SU-DHL-6 (cell line): ENCODE results near the gene DUOXA1.

Source experiments
- EZH2phosphoT487 ChIP-seq: fragments of 200-600 bp; sonication (generic), shearing (Covaris generic); conservative IDR thresholded peaks from 2 replicates; pipeline ENCODE4 v1.6.1; 2018; ENCODE audit warnings: mild to moderate bottlenecking, antibody characterized with exemption, low read length, moderate library complexity, mixed read lengths
- TF ChIP-seq, protein P1 (sequence below): fragments of 200-600 bp; sonication (generic); IDR thresholded peaks from one replicate; pipeline ENCODE4 v1.5.1; 2017; ENCODE audit warnings: antibody characterized with exemption, mild to moderate bottlenecking, low read length, moderate library complexity; ENCODE audit not compliant: insufficient read depth, poor library complexity, severe bottlenecking

DNA sequence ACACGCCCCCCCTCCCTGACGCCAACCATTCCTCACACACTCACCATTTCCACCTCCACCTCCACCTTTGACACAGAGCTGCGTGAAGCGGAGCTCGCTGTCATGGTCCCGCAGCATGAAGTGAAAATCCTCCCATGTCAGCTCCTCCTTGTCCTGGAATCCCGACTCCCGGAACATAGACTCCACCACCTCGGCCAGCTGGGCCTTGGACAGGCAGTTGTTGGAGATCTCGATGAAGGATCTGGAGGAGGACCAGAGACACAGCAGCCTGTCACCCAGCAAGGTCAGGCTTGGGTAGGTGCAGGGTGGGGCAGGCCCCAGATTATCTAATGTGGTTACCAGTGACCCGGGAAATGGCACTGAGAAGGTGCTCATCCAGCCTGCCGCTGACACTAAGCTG lies 27.9 kb downstream of the DUOXA1 start:
- TF ChIP-seq EZH2phosphoT487 = no peak
- TF ChIP-seq, protein P1, sequence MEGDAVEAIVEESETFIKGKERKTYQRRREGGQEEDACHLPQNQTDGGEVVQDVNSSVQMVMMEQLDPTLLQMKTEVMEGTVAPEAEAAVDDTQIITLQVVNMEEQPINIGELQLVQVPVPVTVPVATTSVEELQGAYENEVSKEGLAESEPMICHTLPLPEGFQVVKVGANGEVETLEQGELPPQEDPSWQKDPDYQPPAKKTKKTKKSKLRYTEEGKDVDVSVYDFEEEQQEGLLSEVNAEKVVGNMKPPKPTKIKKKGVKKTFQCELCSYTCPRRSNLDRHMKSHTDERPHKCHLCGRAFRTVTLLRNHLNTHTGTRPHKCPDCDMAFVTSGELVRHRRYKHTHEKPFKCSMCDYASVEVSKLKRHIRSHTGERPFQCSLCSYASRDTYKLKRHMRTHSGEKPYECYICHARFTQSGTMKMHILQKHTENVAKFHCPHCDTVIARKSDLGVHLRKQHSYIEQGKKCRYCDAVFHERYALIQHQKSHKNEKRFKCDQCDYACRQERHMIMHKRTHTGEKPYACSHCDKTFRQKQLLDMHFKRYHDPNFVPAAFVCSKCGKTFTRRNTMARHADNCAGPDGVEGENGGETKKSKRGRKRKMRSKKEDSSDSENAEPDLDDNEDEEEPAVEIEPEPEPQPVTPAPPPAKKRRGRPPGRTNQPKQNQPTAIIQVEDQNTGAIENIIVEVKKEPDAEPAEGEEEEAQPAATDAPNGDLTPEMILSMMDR = no peak
